Subcutaneous preadipocyte (primary cell): ENCODE results near the gene ZBTB21. TPM values are rescaled to one million over a fixed set of nuclear protein-coding genes. Genes with fewer than 3 reads are reported as not detected.

Source experiments
- total RNA-seq: library from RNA; depleted of rRNA; stranded (reverse); fragments of >200 nt; gene quantifications from 2 replicates; pipeline ENCODE4 v1.2.3, GENCODE V29; 2012

ZBTB21 gene
- 10.3 and 17.6 TPM in 2 replicates for total RNA-seq

GRCh38 chr21:42009831-42010506 lies at the start of gene ZBTB21:
Gene ZBTB21, minus strand, starts transcription at chr21:42010360. Its CDS starts 16,265 bp downstream, at chr21:41994095.

GRCh38 chr21:41953831-41954653 lies 56.1 kb downstream of the ZBTB21 start, which contains the start of gene C2CD2:
Gene C2CD2, minus strand, starts transcription at chr21:41954018. Its CDS starts 370 bp downstream, at chr21:41953648.

Other genes starting within 250 kb of the ZBTB21 start
- gene RIPK4, start 243.3 kb downstream of the ZBTB21 start, total RNA-seq: under 0.01 TPM in 1 of 2 replicates, not detected in the other
- 5.5 and 6.8 TPM in 2 replicates for gene PRDM15, start 131.0 kb downstream of the ZBTB21 start, total RNA-seq
- gene C2CD2, start 56.3 kb downstream of the ZBTB21 start, total RNA-seq: 27.2 and 52.6 TPM in 2 replicates
- not detected in 2 replicates for gene UMODL1, start 61.0 kb upstream of the ZBTB21 start, total RNA-seq
- under 0.01 and 0.20 TPM in 2 replicates for gene ABCG1, start 208.8 kb upstream of the ZBTB21 start, total RNA-seq